ENCODE measurements around the gene AK2.
"Not testable (repeated sequence)": the region's sequence is repeated elsewhere in the genome, so short reads cannot be mapped to it uniquely, and the experiment has no call there.

AK2 gene

DNA sequence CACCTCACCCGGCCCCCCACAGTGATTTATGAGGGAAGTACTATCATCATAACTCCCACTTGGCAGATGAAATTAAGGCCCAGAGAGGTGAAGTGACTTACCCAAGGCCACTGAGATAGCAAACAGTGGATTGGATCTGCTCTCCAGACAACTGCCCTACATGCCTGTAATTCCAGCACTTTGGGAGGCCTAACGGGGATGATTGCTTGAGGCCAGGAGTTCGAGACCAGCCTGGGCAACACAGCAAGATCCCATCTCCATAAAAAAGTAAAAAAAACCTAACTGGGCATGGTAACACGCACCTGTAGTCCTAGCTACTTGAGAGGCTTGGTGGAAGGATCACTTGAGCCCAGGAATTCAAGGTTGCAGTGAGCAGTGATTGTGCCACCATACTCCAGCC is 57.8 kb downstream of the AK2 start:
- H3K4me2 ChIP-seq (ENCODE audit: low read length): no peak overlapping the region
- H3K79me2 ChIP-seq (ENCODE audit: control insufficient read depth, low read length): no peaks in the 10 kb centered on the region
- H4K20me1 ChIP-seq (ENCODE audit: control insufficient read depth, insufficient read depth, low read depth, low read length): no peaks in the 10 kb centered on the region
- no peak for TF ChIP-seq EZH2phosphoT487 (IDR thresholded peaks at IDR 0.05; ENCODE audit: borderline replicate concordance, low read length)
- TF ChIP-seq, protein P1, sequence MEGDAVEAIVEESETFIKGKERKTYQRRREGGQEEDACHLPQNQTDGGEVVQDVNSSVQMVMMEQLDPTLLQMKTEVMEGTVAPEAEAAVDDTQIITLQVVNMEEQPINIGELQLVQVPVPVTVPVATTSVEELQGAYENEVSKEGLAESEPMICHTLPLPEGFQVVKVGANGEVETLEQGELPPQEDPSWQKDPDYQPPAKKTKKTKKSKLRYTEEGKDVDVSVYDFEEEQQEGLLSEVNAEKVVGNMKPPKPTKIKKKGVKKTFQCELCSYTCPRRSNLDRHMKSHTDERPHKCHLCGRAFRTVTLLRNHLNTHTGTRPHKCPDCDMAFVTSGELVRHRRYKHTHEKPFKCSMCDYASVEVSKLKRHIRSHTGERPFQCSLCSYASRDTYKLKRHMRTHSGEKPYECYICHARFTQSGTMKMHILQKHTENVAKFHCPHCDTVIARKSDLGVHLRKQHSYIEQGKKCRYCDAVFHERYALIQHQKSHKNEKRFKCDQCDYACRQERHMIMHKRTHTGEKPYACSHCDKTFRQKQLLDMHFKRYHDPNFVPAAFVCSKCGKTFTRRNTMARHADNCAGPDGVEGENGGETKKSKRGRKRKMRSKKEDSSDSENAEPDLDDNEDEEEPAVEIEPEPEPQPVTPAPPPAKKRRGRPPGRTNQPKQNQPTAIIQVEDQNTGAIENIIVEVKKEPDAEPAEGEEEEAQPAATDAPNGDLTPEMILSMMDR (IDR thresholded peaks at IDR 0.05; ENCODE audit: low read depth, low read length, poor library complexity, severe bottlenecking): no peak
- no peak overlapping the region for H3K27ac ChIP-seq (ENCODE audit: low read depth, low read length)
- H3K4me1 ChIP-seq (ENCODE audit: control insufficient read depth, low read length): peaks cover 30% of the 10 kb centered on the region
- no peaks in the 10 kb centered on the region for H3K9me3 ChIP-seq (ENCODE audit: control insufficient read depth, insufficient read depth, low read length)
- H3K9me2 ChIP-seq (replicated peaks; ENCODE audit: control insufficient read depth, low read length): no peaks in the 10 kb centered on the region
- H3K4me3 ChIP-seq (ENCODE audit: low read length): no peak overlapping the region
- H3K27me3 ChIP-seq (ENCODE audit: control insufficient read depth, low read length): no peaks in the 10 kb centered on the region
- no peaks in the 10 kb centered on the region for H3K36me3 ChIP-seq (ENCODE audit: control insufficient read depth, low read length)
- H3F3A ChIP-seq (ENCODE audit: control insufficient read depth, insufficient read depth): no peaks in the 10 kb centered on the region

DNA sequence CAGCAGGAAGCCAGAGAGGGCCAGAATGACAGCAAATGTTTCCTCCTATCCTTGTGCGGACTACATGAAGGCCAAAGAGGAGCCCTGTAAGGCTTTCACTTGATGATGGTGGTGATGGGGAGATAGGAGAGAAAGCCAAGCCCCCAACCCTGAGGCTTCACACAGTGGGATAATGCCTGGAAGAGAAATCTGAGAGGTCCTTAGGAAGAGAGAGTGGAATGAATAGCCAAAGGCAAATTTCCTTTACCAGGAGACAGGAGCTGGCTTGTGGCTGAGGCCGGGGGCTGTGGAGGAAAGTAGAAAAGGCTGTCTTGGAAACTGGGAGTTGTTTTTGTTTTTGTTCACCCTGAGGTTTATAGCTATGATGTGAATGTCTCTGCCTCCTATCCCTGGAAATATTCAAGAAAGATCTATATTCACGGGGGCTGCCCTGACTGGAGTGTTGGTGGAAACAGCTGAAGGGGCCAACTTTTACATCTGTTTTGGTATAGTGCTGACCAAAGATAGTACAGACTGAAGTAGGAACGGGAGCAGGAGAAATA is 59.1 kb downstream of the AK2 start:
- Histone ChIP-seq H3F3A (ENCODE audit: control insufficient read depth, insufficient read depth) (no peaks in the 10 kb centered on the region), H3K79me2 (ENCODE audit: control insufficient read depth, low read length) (no peaks in the 10 kb centered on the region), H3K9me3 (ENCODE audit: control insufficient read depth, insufficient read depth, low read length) (no peaks in the 10 kb centered on the region), H4K20me1 (ENCODE audit: control insufficient read depth, insufficient read depth, low read depth, low read length) (no peaks in the 10 kb centered on the region), H3K27me3 (ENCODE audit: control insufficient read depth, low read length) (peaks cover 5% of the 10 kb centered on the region), H3K4me2 (ENCODE audit: low read length) (no peak overlapping the region), H3K4me1 (ENCODE audit: control insufficient read depth, low read length) (peaks cover 30% of the 10 kb centered on the region), H3K36me3 (ENCODE audit: control insufficient read depth, low read length) (no peaks in the 10 kb centered on the region), H3K4me3 (ENCODE audit: low read length) (no peak overlapping the region), H3K9me2 (replicated peaks; ENCODE audit: control insufficient read depth, low read length) (no peaks in the 10 kb centered on the region), H3K27ac (ENCODE audit: low read depth, low read length) (no peak overlapping the region)
- TF ChIP-seq, protein P1 (IDR thresholded peaks at IDR 0.05; ENCODE audit: low read depth, low read length, poor library complexity, severe bottlenecking): no peak
- no peak for TF ChIP-seq EZH2phosphoT487 (IDR thresholded peaks at IDR 0.05; ENCODE audit: borderline replicate concordance, low read length)

DNA sequence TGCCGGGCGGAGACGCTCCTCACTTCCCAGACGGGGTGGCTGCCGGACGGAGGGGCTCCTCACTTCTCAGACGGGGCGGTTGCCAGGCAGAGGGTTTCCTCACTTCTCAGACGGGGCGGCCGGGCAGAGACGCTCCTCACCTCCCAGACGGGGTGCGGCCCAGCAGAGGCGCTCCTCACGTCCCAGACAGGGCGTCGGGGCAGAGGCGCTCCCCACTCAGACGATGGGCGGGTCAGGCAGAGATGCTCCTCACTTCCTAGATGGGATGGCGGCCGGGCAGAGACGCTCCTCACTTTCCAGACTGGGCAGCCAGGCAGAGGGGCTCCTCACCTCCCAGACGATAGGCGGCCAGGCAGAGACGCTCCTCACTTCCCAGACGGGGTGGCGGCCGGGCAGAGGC is 61.6 kb downstream of the AK2 start:
- H3F3A ChIP-seq (ENCODE audit: control insufficient read depth, insufficient read depth); H3K9me3 ChIP-seq (ENCODE audit: control insufficient read depth, insufficient read depth, low read length); H3K4me3 ChIP-seq (ENCODE audit: low read length); H3K4me1 ChIP-seq (ENCODE audit: control insufficient read depth, low read length); H3K4me2 ChIP-seq (ENCODE audit: low read length); H3K79me2 ChIP-seq (ENCODE audit: control insufficient read depth, low read length); H3K9me2 ChIP-seq (replicated peaks; ENCODE audit: control insufficient read depth, low read length); H3K27ac ChIP-seq (ENCODE audit: low read depth, low read length); H3K36me3 ChIP-seq (ENCODE audit: control insufficient read depth, low read length); H4K20me1 ChIP-seq (ENCODE audit: control insufficient read depth, insufficient read depth, low read depth, low read length): not testable (repeated sequence)
- H3K27me3 ChIP-seq (ENCODE audit: control insufficient read depth, low read length): peaks cover 13% of the 10 kb centered on the region

DNA sequence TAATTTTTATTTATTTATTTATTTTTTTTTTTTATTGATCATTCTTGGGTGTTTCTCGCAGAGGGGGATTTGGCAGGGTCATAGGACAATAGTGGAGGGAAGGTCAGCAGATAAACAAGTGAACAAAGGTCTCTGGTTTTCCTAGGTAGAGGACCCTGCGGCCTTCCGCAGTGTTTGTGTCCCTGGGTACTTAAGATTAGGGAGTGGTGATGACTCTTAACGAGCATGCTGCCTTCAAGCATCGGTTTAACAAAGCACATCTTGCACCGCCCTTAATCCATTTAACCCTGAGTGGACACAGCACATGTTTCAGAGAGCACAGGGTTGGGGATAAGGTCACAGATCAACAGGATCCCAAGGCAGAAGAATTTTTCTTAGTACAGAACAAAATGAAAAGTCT is 63.2 kb downstream of the AK2 start:
- not testable (repeated sequence) for H3K4me2 ChIP-seq (ENCODE audit: low read length); H3K27ac ChIP-seq (ENCODE audit: low read depth, low read length); H3K79me2 ChIP-seq (ENCODE audit: control insufficient read depth, low read length); H3K4me3 ChIP-seq (ENCODE audit: low read length); H3K9me3 ChIP-seq (ENCODE audit: control insufficient read depth, insufficient read depth, low read length); H3K4me1 ChIP-seq (ENCODE audit: control insufficient read depth, low read length); H4K20me1 ChIP-seq (ENCODE audit: control insufficient read depth, insufficient read depth, low read depth, low read length); H3F3A ChIP-seq (ENCODE audit: control insufficient read depth, insufficient read depth); H3K9me2 ChIP-seq (replicated peaks; ENCODE audit: control insufficient read depth, low read length); H3K36me3 ChIP-seq (ENCODE audit: control insufficient read depth, low read length)
- peaks cover 13% of the 10 kb centered on the region for H3K27me3 ChIP-seq (ENCODE audit: control insufficient read depth, low read length)
